Right renal pelvis (tissue), 4 donors: Measurements from ENCODE around the gene HARS2. TPM values are rescaled to one million over a fixed set of nuclear protein-coding genes. Genes with fewer than 3 reads are reported as not detected.
A peak's percentile ranks its signal among the peaks of the same experiment; 100 is the strongest.
"Not testable (repeated sequence)": the region's sequence is repeated elsewhere in the genome, so short reads cannot be mapped to it uniquely, and the experiment has no call there.

Source experiments
- DNase-seq, 4 donors: peaks; one replicate each; pipeline ENCODE4 v3.0.0-alpha.2; 2013; ENCODE audit warnings: low read depth in 4 of 4, low spot score in 3 of 4, missing footprints in 1 of 4
- polyA plus RNA-seq, 4 donors: library from polyadenylated mRNA; unstranded; fragments of 120-200 nt; gene quantifications; one replicate each; pipeline ENCODE4 v1.2.1, GENCODE V29; 2013; ENCODE audit not compliant: insufficient read length in 4 of 4

HARS2 gene, protein sequence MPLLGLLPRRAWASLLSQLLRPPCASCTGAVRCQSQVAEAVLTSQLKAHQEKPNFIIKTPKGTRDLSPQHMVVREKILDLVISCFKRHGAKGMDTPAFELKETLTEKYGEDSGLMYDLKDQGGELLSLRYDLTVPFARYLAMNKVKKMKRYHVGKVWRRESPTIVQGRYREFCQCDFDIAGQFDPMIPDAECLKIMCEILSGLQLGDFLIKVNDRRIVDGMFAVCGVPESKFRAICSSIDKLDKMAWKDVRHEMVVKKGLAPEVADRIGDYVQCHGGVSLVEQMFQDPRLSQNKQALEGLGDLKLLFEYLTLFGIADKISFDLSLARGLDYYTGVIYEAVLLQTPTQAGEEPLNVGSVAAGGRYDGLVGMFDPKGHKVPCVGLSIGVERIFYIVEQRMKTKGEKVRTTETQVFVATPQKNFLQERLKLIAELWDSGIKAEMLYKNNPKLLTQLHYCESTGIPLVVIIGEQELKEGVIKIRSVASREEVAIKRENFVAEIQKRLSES
- polyA plus RNA-seq = 10 to 100 TPM; 42.7 to 47.6 (median 45.9) TPM

DNA sequence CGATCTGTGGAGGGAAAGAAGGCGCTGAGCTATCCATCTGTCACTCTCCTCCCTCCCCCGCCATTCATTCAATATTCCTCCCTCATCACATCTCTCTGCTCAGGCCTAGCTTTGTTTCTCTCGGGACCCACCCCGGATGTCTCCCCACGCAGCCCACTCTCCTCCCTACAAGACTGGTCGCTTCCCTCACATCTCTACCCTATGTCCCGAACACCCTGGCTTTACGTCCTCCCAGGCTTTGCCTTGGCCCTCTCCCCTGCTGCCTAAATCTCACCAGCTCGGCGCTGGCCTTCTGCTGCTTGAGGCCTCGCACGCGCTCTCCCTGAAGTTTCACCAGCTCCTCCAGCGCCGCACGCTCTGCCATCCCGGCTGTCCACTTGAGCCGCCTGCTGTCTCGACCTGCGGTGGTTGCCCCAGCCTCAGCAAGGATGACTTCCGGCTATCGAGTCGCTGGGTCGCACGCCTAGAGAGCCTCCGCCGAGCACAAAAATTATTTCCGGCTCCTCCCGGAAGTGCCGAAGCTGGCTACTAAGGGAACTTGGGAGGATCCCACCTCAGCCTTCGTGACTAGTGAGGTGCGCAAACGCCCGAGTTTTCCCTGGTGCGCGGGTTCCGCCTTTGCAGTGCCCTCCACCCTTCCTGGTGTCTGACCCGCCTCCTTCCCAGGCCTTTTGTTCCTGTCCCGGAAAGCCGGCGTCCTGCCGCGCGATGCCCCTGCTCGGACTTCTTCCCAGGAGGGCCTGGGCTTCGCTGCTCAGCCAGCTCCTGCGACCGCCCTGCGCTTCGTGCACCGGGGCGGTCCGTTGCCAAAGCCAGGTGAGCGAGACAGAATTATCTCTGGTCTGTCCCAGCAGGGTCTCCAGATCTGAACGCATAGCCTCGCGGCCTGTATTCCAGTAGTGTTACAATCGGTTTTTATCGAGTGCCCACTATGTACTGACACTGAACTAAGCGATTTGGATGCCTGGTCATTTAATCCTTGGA is at the start of gene HARS2, which contains the start of gene HARS1:
HARS2 (plus strand) TSS at position 515 of the 984 bp plus-strand sequence; CDS start at position 709, 194 bp downstream.
HARS1 (minus strand) TSS at position 430 of the 984 bp plus-strand sequence; CDS start at position 364, 66 bp downstream.
- DNase-seq = peak; percentile 73 to 84 (median 80)

DNA sequence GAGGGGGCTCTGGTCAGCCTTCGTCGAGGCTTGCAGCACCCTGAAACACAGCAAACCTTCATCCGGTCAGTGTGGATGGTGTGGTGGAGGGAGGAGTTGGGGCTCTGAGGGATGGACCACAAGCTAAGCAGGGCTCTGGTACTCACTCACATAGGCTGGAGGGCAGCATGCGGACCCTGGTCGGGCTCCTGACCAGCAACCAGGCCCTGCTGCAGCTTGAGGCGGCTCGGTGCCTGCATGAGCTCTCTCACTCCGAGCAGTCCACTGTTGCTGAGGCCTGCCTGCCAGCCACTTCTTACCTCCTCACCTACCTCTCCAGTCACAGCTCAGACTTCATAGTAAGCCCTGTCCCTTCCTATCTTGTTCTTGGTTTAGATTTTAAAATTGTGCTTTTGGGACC is 49.5 kb upstream of the HARS2 start:
- DNase-seq = no peak

DNA sequence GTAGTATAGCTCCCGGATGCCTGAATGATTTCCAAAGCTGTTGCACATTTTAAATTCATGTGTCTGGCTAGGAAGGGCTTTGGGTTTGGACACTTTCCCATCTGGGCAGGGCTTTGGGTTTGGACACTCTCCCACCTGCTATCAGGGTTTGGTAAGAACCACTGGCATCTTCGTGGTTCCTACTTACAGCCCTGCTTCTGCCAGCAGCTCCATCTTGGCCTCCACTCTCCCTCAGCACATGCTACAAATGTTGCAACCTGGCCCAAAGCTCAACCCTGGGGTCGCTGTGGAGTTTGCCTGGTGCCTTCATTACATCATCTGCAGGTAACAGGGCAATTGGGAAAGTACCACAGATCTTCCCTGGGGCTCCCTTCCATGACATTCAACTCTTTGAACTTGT is 48.5 kb upstream of the HARS2 start:
- no peak for DNase-seq

DNA sequence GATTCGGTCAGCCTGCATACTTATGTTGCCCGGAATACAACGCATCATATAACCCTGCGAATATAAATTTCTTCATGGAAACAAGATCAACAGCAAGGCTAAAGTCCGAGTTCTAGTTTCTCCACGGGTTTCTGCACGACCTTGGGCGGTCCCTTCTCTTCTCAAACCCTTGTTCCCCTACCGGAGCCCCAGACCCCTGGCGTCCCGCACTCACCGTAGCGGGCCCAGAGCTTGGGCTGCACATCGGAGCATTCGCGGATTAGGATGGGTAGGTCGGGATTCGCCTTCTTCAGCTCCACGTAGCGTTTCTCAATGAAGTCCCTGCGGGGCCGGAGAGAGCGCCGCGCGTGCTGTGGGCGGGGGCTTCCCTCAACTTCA is 44.2 kb upstream of the HARS2 start:
- DNase-seq = no peak

DNA sequence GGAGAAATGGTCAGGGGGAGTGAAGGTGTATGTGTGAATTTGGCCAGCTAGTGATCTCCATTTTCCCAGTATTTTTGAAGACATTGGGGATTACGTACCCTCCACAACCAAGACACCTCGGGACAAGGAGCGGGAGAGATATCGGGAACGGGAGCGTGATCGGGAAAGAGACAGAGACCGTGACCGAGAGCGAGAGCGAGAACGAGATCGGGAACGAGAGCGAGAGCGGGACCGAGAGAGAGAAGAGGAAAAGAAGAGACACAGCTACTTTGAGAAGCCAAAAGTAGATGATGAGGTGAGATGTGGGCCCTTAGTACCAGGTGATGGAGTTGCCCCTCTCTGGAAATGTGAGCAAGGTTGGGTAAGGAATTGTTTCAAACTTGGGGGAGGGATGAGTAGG is 32.4 kb upstream of the HARS2 start:
- no peak for DNase-seq

DNA sequence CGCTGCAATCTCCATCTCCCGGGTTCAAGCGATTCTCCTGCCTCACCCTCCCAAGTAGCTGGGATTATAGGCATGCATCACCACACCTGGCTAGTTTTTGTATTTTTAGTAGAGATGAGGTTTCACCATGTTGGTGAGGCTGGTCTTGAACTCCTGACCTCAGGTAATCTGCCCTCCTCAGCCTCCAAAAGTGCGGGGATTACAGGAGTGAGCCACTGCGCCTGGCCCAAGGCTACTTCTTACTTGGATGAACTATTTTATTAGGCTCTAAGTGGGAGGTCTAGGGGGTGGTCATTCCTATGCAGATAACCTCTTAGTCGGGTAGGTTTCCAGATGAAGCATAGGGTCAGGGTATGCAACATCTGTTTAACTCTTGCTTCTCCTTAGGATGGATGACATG is 30.9 kb upstream of the HARS2 start:
- not testable (repeated sequence) for DNase-seq

DNA sequence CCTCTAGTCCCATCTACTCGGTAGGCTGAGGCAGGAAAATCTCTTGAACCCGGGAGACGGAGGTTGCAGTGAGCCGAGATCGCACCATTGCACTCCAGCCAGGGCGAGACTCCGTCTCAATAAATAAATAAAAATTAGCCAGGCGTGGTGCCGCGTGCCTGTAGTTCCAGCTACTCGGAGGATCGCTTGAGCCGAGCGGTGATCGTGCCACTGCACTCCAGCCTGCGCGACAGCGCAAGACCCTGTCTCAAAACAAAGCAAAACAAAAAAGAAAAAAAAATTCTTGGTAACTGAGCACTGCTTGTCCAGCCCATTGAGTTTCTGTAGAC is 27.3 kb upstream of the HARS2 start:
- no peak for DNase-seq

DNA sequence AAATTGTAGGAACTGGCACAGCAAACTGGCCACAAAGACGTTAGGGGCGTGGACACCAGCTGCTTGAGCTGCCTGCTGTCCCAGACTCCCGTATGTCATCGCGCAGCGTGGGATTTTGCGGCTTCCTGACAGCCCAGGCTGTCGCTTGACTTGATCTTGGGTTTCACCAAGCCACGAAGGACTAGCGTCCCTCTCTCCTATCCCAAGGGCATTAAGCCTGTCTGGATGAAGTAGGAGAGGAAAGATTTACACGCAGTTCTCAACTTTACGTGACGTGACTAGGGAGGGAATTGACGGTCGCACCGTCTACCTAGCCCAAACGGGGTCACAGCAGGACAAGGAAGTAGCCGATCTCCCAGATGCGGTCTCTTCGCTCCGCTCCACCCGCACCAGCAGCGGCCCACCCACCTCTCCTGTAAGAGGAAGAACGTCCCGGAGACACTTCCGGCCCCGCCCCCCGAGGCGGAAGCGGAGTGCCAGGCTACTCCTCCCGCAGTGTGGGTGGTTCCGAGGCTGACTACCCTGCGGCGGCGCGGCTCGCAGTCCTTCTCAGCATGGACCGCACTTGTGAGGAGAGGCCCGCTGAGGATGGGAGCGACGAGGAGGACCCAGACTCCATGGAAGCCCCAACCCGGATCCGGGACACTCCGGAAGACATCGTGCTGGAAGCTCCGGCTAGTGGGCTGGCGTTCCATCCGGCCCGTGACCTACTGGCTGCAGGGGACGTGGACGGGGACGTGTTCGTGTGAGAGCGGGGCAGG is 26.7 kb upstream of the HARS2 start, which contains the start of gene WDR55:
WDR55 (plus strand) TSS at position 546 of the 761 bp plus-strand sequence; CDS start at position 555, 9 bp downstream.
- DNase-seq = peak; percentile 80 to 85 (median 81)

DNA sequence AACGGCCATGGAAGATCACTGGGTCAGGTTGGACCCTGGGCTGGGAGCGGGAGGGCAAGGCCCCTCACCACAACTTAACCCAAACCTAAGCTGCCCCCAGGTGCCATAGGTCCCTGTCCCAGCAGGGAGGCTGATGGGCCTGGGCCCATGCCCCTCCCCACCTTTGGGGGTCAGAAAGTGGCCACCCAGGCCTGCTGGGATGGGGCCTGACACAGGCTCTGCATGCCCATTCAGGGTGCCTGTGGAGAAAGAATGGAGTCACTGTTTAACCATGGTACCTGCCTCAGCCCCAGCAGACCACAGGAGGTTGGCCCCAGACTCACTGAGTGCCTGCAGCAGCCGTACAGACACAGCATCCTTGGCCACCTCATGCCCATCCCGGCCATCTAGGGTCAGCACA is 20.2 kb upstream of the HARS2 start:
- DNase-seq = not testable (repeated sequence)

DNA sequence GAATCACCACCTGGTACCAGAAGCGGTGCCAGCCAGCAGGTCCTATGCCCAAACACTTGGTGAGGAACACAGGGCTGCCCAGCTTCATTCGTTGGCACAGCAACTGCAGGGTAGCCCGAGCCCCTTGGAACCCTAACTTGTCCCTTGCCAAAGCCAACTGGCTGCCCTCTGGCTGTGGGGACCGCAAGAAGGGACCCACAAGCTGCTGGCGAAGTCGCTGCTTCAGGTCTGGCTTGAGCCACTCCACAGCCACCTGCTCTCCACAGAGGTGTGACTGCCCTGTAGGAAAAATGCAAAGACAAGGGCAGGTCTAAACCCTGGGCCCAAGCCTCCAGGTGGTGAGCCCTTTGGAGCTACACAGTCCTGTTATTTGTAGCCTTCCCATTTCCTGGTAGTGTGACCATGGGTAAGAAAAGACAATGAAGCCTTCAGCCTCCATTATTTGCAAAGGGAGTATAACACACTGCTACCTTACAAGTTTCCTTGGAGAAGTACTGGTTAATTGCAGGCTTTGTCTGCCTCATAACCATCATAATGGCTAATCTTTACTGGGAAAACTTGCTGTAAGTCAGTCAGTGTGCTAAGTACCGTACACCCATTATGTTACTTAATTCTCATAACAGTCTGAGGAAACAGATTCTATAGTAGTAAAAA is 19.7 kb upstream of the HARS2 start:
- no peak for DNase-seq

DNA sequence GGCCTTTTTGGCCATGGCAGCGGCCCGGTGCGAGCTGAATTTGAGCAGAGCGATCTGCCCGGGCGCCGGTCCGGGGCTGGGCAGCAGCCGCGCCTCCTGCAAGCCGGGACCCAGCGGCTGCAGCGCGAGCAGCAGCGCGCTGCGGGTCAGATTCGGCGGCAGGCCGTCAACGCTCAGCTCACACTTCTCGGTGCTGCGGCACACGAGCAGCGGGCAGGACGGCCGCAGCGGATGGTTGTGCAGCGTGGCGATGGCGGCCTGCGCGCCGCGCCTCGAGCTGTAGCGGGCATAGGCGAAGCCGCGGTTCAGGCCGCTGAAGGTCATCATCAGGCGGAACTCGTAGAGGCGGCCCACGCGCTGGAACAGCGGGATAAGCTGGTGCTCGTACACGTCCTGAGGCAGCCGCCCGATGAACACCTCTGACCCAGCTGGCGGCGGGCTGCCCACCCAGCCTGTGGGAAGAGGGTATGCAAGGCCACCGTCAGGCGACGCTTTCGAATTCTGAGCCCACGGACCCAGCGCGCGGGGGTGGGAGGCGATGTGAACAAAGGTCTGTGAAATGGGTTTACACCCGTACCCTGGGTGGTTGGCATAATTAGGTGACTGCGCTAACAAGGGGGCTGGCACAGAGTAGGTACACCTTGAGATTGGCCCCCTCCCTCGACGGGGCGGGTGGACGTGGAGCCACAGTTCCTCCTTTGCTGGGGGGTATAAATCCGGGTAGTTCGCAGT is 18.6 kb upstream of the HARS2 start:
- DNase-seq = no peak

DNA sequence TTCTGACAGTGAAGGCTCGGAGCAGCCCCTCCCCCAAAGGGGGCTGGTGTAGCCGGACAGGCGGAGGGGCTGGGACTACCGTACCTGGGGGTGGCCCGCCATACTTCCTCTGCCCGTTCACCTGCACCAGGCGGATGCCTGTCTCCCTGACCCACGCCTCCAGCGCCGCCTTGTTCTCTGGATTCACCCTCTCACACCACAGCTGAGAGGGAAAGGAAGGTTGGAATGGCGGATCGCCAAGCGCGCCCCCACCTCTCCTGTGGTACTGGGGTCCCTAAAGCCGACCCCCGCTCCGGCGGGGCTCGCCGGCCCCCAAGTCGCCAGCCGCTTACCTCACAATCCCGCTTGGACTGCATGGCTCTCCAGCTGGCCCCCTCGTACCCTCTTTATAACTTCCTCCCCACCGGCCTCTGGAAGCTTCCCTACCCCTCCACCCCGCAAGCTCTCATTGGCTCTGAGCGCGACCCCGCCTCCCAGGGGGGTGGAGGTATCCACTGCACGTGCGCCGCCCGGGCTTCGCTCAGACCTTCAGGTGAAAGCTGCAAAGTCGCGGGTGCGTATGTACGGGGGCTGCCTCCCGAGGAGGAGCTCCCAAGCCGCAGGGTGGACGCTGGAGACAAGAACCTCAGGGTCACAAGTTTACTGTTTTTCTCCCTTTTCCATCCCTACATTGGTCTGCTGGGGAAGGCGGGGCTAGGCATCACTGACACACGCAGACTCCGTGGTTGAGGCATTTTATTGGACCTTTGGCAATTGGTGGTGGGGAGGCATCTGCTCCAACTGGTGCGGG is 17.9 kb upstream of the HARS2 start, which contains the start of gene DND1:
DND1 (minus strand) TSS at position 390 of the 790 bp plus-strand sequence; CDS start at position 356, 34 bp downstream.
- DNase-seq = no peak

DNA sequence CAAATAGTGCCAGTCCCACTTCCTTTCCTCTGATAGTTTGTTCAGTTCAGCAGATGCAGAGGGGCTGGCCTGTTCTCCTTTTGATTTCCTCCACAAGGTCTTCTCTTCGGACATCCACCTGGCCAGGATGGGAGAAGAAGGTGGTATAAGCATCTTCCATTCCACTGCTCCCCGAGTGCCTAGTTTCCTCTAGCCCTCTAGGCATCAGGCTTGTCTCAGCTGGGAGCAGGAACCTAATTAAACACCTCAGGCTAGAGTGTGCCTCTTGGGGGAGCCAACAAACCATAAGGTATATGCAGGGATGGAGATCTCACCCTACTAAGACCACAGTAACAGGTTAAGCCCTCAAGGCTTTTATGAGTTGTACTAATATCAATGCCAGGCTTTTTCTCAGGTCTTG is 17.0 kb upstream of the HARS2 start:
- no peak for DNase-seq

DNA sequence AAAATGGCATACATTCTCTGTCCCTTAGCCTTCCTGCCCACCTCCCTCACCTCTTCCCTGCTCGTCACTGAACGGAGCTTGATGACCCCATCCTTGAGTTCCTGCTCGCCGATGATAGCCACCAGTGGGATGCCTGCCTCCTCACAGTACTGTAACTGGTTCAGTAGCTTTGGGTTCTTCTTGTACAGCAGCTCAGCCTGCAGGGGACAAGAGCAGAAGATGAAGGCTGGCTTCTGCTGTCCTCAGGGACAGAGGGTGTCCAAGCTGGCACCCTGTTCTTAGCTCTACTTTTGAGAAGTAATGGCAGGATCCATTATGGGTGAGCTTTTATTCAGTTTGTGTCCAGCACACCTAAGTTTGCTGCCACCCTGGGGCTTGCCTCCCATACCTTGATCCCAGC is 16.6 kb upstream of the HARS2 start:
- no peak for DNase-seq

DNA sequence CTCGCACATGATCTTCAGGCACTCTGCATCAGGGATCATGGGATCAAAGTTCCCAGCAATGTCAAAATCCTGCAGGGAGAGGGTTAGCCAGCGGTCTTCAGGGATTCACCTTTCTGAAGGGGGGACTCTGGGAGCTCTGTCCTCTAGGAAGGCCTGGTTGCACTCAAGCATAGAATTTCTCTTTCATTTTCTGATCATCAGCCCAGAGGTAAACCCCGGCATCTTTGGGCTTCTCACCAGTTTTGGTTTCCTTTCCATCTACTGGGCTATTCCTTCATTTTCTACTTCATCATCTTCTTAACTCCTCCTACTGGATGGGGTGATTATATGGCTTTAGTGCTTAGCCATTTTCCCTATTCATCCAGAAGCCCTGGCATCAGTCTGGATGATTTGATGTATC is 13.3 kb upstream of the HARS2 start:
- DNase-seq = no peak

DNA sequence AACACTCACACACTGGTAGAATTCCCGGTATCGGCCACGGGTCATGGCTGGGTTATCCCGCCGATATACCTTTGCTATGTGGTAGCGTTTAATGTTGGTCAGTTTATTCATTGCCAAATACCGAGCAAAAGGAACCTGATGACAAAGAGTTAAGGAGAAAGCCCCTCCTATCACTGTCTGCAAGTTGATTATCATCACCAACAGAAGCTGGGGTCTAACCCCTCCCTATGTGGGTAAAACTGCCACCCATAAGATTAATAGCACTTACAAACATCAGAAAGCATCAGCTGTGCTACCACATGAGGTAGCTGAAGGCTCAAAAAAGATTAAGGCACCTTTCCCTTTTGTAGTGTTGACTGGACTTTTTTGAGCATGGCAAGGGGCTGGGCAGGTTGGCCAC is 12.3 kb upstream of the HARS2 start:
- no peak for DNase-seq

DNA sequence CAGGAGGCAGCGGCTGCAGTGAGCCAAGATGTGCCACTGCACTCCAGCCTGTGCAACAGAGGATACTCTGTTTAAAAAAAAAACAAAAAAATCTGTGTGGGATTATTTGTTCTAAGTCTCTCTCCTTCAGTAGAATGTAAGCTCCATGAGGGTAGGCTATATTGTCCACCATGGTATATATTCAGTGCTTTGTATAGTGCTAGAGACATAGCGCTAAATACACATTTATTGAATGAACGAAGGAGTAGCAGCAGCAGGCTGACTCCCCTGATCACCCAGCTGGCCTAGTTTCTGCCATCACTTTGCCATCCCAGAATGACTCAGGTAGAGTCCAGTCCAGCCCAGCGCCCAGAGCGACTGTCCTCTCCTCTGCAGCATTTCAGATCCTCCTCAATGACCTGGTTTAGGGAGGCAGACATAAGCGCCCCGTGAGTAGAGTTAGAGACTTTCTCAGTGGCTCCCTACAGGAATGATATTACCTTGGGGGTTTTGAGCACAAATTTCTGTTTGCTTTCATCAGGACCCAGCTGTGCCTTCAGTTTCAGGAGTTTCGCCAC is 801 bp upstream of the HARS2 start:
- no peak for DNase-seq

DNA sequence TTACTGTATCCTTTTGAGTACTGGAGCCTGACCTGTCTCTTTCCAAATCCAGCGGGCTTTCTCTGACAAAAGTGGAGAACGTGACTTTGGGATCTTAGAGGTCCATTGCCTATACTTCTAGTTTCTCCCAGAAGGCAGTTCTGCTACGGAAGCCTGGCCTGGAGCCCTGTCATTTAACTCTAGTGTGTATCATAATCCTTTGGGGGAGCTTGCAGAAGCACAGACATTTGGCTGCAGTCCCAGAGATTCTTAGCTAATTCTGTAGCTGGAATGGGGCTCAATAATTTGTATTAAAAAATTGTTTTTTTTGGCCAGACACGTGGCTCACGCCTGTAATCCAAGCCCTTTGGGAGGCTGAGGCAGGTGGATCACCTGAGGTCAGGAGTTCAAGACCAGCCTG is 3.0 kb downstream of the HARS2 start:
- no peak for DNase-seq
